Fibroblast of skin of abdomen (primary cell): ENCODE data around the gene ENTPD8.
"Not testable (repeated sequence)": the region's sequence is repeated elsewhere in the genome, so short reads cannot be mapped to it uniquely, and the experiment has no call there.

Source experiments
- DNase-seq: peaks from one replicate; pipeline ENCODE4 v3.0.0-alpha.2; 2013

ENTPD8 gene

DNA sequence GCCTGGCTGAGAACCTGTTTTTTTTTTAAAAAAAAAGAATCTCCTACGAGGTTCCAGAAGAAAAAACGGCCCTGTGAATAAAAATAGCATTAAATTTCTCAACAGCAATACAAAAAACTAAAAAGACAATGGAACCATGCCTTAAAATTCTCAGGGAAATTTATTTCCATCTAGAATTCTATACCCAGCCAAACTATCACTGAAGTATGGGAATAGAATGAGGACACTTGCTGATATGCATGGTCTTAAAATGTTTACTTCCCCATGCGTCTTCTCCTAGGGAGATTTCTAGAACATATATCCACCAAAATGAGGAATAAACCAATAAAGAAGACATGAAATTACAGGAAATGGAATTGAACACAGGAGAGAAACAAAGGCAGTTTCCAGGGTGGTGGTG lies 34.5 kb upstream of the ENTPD8 start:
- DNase-seq, result no peak

DNA sequence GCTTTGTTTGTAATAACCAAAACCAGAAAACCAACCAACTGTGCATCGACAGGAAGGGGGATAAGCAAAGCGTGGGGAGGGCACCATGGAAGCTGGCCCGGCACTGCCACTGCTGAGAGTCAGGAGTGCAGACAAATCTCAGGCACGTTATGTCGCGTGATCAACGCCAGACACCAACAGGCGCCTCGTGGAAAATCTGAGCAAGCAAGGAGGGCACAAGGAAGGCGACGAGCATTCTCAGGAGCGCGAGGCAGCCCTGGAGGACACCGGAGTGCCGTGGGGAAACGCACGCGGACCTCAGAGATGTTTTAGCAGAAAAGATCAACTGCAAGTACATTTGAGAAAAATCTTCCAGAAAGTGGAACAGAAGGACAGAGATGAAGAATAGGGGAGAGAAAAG lies 33.1 kb upstream of the ENTPD8 start:
- no peak for DNase-seq

- no peak for DNase-seq
Measured at GRCh38 chr9:137470785-137471184, 29.6 kb upstream of the ENTPD8 start.

DNA sequence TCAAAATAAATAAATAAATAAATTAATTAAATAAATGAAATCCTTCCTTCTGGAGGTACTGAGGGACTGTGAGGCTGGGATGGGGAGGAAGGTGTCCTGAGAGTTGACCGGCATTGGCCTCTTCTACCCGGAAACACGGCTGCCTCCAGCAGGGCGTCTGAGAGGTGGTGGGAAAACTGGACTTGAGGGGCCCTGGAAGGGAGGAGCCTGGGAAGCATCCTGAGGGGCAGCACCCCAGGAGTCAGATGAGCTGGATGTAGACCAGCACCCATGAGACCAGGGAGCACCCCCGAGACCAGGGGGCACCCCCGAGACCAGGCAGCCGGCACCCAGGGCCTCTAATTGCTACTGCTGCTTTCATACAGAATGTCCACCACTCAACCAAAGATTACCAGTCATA lies 26.7 kb upstream of the ENTPD8 start:
- no peak for DNase-seq

- no peak for DNase-seq
Measured at GRCh38 chr9:137467161-137467581, 26.0 kb upstream of the ENTPD8 start.

DNA sequence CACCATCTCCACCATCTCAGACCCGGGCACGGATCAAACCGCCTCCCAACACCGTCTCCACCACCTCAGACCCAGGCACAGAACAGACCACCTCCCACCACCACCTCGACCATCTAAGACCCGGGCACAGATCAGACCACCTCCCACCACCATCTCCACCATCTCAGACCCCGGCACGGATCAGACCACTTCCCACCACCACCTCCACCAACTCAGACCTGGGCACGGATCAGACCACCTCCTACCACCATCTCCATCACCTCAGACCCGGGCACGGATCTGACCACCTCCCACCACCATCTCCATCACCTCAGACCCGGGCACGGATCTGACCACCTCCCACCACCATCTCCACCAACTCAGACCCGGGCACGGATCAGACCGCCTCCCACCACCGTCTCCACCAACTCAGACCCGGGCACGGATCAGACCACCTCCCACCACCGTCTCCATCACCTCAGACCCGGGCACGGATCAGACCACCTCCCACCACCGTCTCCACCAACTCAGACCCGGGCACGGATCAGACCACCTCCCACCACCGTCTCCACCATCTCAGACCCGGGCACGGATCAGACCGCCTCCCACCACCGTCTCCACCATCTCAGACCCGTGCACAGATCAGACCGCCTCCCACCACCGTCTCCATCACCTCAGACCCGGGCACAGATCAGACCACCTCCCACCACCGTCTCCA lies 25.4 kb upstream of the ENTPD8 start:
- DNase-seq, result not testable (repeated sequence)

DNA sequence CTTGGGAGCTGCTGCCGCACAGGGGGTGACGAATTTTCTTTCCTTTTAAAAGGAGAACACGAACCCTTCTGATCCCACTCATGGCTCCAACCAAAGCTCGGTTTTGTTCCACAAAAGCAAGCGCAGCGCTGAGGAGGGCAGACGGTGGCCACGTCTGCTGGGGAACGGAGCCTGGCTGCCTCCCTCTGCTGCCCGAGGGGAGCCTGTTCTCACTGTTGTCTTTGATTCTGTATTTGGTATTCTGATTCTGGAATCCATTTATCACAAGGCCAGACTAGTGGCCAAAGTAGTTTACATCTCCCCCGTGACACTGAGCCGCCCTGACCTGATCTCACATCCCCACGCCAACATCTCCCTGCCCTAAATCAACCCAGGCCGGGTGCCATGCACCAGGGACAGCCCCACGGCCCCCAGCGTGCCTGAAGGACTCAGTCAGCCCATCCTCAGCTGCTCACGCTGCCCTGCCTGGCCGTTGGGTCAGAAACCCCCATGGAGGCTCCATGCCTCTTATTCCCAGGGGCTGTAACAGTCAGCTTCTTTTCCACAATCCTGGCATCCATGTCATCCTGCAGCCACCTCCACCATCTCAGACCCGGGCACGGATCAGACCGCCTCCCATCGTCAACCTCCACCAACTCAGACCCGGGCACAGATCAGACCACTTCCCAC lies 24.7 kb upstream of the ENTPD8 start:
- DNase-seq, result no peak

DNA sequence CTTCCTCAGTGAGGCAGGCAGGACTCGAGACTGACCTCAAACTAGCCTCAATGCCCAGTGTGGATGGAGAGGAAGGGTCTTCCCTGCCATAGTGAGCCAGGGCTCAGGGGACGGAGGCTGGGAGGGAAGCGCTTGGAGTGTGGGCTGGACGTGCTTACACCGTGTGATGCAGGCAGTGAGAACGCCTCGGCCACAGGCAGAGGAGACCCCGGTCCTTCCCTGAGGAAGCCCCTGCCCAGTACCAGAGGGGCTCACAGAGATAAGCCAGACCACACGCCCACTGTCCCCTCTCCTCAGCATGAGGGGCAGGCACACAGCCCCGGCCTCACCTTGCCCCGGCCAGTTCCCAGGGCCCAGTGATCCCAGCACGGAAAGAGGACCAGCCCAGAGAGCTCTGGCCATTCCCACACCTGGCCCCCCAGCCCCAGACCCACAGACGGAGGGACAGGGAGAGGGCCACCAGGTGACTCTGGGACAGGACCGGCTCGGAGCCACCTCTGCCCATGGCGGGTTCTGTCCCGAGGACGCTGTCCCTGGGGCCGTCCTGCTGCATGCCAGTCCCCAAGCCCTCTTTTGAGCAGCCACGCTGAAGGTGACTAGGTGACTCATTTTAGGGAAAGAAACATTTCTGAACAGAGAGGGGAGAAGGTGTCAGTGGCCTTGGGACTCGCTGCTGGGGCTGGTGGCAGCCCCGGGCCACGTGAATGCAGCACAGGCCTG lies 24.0 kb upstream of the ENTPD8 start:
- no peak for DNase-seq

GRCh38 chr9:137464291-137464999 lies 23.3 kb upstream of the ENTPD8 start:
- no peak for DNase-seq

DNA sequence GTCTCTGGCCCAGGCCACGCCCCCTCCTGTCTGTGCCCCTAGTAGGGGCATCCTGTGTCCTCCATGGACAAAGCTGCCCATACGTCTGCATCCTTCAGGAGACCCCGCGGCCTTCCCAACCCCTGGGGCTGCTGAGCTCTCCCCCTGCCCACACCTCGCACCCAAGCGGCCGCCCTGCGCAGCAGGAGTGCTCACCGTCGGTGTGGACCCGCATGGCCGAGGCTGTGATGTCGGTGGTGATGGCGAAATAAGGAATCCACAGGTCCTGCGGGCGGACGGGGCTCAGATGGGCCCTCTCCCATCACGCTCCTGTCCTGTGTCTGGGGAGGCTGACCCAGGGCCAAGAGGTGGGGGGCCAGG lies 22.8 kb upstream of the ENTPD8 start:
- no peak for DNase-seq

DNA sequence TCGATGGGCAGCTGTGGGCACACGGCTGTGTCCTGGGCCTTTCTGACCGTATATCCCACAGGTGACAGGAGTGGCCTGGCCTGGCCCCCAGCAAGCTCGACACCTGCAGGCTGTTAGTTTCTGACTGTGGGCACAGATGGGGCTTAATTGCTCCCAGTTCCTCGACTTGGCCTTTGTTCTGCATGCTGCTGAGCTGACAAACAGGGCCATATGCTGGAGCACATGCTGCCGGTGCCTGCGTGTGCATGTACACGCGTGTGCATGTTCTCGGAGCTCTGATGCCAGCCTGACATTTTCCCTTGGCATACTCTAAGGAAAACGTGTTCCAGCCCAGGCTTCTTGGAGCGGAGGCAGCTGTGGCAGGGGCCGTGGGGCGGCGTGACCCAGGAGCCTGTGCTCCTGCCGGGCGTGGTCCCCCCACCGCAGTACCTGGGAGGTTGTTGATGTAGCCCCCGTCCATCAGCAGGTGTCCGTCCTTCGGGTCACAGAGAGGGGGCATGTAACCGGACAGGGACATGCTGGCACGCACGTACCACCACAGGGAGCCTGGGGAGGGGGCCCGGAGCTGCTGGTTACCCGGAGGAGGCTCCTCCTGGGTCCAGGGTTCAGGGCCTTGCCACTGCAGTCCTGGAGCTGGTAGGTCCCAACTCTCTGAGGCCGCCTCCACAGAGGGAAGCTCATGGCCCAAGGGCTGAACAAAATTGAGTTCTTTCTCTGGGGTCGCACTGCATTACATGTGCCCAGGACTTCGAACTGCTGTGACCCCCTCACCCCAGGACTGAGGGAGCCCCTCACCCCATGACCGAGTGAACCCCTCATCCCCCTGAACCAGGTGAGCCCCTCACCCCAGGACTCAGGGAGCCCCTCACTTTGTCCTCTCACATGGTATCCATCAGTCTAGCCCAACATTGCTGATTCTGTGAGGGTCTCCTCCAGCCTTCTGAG lies 22.1 kb upstream of the ENTPD8 start:
- no peak for DNase-seq

- no peak for DNase-seq
Measured at GRCh38 chr9:137462396-137462985, 21.3 kb upstream of the ENTPD8 start.

DNA sequence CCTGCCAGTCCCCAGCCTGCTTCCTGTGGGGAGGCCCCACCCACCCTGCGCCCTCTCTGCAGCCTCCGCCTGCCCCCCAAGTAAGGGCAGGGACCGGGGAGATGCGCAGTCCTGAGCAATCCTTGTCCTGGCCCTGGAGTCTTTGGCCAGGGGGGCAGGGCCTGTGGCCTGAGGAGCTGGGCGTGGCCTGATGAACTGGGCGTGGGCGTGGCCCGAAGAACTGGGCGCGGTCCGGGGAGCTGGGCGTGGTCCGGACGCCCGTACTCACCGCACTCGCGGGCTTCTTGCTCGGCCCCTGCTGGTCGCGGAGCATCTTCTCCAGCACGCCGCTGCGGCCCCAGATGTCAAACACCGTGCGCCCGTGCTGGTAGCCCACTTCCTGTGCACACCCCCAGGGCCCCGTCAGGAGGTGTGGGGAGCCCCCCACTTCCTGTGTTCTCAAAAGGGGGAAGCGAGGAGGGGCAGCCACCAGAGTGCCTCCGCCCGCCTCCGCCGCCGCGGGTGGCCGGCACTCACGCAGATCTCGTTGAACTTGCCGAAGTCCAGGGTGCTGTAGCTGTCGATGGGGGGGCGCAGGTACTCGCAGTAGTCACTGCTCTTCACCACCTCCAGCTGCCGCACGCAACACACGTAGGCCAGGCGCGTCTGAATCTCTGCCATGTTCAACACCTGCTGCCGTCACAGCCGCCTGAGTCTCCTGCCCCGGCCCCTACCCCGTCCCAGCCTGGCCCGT lies 20.7 kb upstream of the ENTPD8 start:
- DNase-seq, result no peak

DNA sequence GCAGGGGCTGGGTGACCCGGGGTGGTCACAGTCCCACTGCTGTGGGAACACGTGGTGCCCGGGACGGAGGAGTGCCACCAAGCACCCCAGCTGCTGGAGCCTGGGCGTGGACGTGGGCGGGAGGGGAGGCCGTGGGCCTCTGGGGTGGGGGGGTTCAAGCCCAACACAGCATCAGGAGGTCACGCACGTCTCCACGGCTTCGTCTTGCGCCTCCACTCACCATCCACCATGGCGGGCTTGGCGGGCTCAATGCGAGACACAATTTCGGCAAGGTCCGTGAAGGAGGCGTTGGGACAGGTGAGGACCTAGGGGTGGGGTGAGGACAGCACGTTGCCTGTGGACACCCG lies 20.1 kb upstream of the ENTPD8 start:
- no peak for DNase-seq

- DNase-seq, result no peak
Measured at GRCh38 chr9:137460363-137461315, 19.5 kb upstream of the ENTPD8 start.

DNA sequence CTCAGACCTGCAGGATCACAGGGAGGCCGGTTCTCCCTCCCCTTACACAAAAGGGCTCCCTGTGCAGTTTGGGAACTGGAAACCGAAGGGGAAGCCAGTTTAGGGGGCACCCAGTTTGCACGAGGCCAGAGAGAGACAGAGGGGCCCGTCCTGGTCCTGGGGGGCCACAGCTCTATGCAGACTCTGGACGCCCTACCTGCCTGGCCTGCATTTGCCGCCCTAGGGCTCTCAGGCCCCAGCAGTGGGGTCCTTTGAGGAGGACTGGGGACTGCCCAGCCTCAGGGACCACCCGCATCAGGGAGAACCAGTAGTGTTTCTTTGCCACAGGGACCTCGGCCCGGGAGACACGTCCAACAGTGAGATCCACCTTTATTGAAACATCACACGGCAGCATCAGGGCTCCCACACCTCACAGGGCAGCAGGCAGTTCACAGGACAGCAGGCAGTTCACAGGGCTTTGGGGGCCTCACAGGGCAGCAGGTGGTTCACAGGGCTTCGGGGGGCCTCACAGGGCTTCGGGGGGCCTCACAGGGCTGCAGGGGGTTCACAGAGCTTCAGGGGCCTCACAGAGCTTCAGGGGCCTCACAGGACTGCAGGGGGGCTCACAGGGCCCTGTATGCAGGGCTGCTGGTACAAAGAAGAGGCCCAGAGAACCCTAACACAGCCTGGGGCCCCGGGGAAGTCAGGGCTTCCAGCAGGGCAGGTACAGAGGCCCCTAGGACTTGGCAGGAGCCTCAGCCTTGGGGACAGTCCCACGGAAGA lies 18.6 kb upstream of the ENTPD8 start:
- DNase-seq, result no peak

DNA sequence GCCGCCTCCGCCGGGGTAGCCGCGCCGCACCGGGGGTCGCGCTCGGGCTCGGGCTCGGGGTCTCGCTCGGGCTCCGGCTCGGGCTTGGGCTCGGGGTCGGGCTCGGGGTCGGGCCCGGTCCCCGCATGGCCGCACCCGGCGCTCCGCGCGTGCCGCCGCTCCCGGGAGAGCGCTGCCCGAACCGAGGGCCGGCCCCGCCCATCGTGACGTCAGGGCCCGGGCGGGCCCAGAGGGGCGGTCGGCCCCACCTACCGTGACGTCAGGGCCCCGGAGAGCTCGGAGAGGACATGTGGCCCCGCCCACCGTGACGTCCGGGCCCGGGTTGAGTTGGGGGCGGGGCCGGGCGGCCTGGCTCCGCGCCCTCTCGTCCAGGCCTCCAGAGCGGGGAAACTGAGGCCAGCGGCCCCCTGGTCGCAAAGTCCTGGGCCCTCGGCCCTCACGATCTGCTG lies 18.0 kb upstream of the ENTPD8 start, which contains the start of gene NSMF:
Gene NSMF, minus strand, starts transcription at position 183 of the 449 bp plus-strand sequence. CDS start 232 bp downstream, outside the sequence.
- DNase-seq, result peak; percentile 92
